Stimulated activated naive B cell treated with anti-CD40 and anti-IgM and Interleukin-4, amounts not matched to agents 10 μg/mL and 1 μg/mL and 100 μg/mL, for 72 hours (primary cell): ENCODE results near the gene ZNF594.
"Not testable (repeated sequence)": the region's sequence is repeated elsewhere in the genome, so short reads cannot be mapped to it uniquely, and the experiment has no call there.

Experiments
- ATAC-seq, 2 donors: fragments of 150-1000 bp; cut with Tn5 transposase; replicated peaks; 2 replicates each; pipeline ENCODE4 v1.10.0; 2021; ENCODE audit warnings: moderate library complexity in 1 of 2
- DNase-seq: peaks from one replicate; pipeline ENCODE4 v3.0.0; 2021
- H3K27ac Mint-ChIP-seq: one replicate; pipeline ENCODE4 v1.8.0; 2022; ENCODE audit warnings: mild to moderate bottlenecking, mixed read lengths
- H3K27me3 Mint-ChIP-seq, 2 donors: one replicate each; pipeline ENCODE4 v1.8.0; 2022; ENCODE audit warnings: mixed read lengths in 2 of 2
- H3K36me3 Mint-ChIP-seq, 2 donors: one replicate each; pipeline ENCODE4 v1.8.0; 2022; ENCODE audit warnings: mixed read lengths in 2 of 2, mild to moderate bottlenecking in 1 of 2
- H3K4me1 Mint-ChIP-seq, 2 donors: one replicate each; pipeline ENCODE4 v1.8.0; 2022; ENCODE audit warnings: mixed read lengths in 2 of 2, mild to moderate bottlenecking in 1 of 2
- H3K4me3 Mint-ChIP-seq, 2 donors: one replicate each; pipeline ENCODE4 v1.8.0; 2022; ENCODE audit warnings: mild to moderate bottlenecking in 2 of 2, mixed read lengths in 2 of 2, moderate library complexity in 1 of 2
- H3K9me3 Mint-ChIP-seq, 2 donors: one replicate each; pipeline ENCODE4 v1.8.0; 2022; ENCODE audit warnings: mixed read lengths in 2 of 2, mild to moderate bottlenecking in 1 of 2

The ZNF594 gene

DNA sequence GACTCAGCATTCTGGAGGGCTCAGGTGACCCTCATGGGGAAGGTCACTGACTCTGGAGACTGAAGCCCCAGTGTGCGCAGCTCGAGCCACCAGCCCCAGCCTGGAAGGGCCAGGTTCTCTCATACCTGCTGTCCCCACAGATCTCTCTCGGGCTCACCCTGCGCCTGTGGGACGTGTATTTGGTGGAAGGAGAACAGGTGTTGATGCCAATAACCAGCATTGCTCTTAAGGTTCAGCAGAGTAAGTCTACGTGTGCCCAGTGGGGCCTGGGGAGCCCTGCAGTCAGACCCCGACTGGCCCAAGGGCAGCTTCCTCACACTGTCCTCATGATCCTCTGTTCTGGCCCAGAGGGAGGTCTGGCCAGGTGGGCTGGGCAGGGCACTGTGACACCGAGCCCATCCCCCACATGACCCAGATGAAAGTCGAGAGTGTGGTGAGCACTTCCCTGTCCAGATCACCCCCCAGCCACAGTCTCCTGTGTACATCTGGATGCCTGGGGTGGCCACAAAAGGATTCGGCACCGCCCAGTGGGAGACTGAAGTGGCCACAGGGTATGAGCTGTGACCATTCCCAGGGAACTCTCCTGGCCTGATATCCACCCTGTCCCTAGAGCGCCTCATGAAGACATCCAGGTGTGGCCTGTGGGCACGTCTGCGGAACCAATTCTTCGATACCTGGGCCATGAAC is 54.0 kb downstream of the ZNF594 start:
- not testable (repeated sequence) for H3K4me1 Mint-ChIP-seq, H3K36me3 Mint-ChIP-seq, H3K27ac Mint-ChIP-seq, H3K27me3 Mint-ChIP-seq, H3K9me3 Mint-ChIP-seq, DNase-seq, ATAC-seq, H3K4me3 Mint-ChIP-seq

DNA sequence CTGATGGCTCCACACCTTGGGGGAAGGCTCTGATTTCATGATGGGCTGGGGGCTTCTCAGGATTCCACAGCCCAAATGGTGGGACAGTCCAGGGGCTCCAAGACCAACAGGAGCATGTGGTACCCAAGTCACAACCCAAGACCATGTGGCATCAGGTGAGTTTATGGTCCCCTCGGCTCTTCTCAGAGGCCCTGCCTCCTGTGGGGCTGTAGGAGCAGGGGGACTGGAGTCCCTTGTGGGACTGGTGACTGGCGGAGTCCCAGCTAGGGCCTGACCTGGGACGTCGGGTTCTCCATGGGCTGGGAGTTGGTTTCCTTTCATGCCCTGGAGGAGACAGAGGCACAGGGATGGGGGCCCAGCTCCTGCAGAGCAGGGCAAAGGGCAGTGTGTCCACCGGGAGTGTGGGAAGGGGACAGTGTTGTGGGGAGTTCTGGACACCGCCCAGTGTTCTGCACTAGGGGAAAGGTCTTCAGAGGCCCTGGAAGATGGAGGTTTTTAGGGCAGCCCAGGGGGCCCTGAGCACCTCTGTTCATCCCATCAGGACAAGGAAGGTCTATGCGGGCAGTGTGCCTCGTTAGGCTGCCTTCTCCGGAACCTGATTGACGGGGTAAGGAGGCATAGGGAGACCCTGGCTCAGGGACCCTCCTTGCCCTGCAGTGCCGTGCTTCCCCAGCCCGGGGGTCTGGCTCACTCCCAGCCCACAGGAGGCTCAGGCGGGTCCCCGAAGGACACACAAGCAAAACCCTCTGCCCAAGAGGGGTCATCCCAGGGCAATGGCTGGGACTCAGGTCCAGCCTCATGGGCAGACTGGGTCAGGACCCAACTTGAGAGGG is 54.9 kb downstream of the ZNF594 start:
- H3K27ac Mint-ChIP-seq, H3K36me3 Mint-ChIP-seq, H3K9me3 Mint-ChIP-seq, H3K4me1 Mint-ChIP-seq, H3K4me3 Mint-ChIP-seq, DNase-seq, ATAC-seq: not testable (repeated sequence)
- H3K27me3 Mint-ChIP-seq, result peaks cover 3 to 13% of the 10 kb centered on the region in 2 donors

- H3K4me3 Mint-ChIP-seq, result no peak overlapping the region
- ATAC-seq (no peak), DNase-seq (no peak)
- no peaks in the 10 kb centered on the region for H3K4me1 Mint-ChIP-seq
- no peaks in the 10 kb centered on the region for H3K9me3 Mint-ChIP-seq
- peaks cover 3 to 13% of the 10 kb centered on the region in 2 donors for H3K27me3 Mint-ChIP-seq
- H3K36me3 Mint-ChIP-seq, result no peaks in the 10 kb centered on the region
- no peak overlapping the region for H3K27ac Mint-ChIP-seq
Observed at GRCh38 chr17:5135726-5136579, 55.7 kb downstream of the ZNF594 start.

- not testable (repeated sequence) for H3K36me3 Mint-ChIP-seq, H3K9me3 Mint-ChIP-seq, H3K4me1 Mint-ChIP-seq, DNase-seq, H3K4me3 Mint-ChIP-seq, ATAC-seq, H3K27ac Mint-ChIP-seq
- peaks cover 3 to 13% of the 10 kb centered on the region in 2 donors for H3K27me3 Mint-ChIP-seq
Observed at GRCh38 chr17:5135131-5135712, 56.4 kb downstream of the ZNF594 start.

- not testable (repeated sequence) for H3K36me3 Mint-ChIP-seq
Observed at GRCh38 chr17:5134571-5134970, 57.1 kb downstream of the ZNF594 start.

GRCh38 chr17:5133961-5134360 is 57.7 kb downstream of the ZNF594 start:
- ATAC-seq, H3K36me3 Mint-ChIP-seq, H3K9me3 Mint-ChIP-seq, DNase-seq, H3K4me3 Mint-ChIP-seq, H3K27ac Mint-ChIP-seq, H3K4me1 Mint-ChIP-seq: not testable (repeated sequence)
- peaks cover 3 to 13% of the 10 kb centered on the region in 2 donors for H3K27me3 Mint-ChIP-seq

More at GRCh38 chr17:5134571-5134970, 57.1 kb downstream of the ZNF594 start:
- not testable (repeated sequence) for H3K27ac Mint-ChIP-seq, DNase-seq, ATAC-seq, H3K4me1 Mint-ChIP-seq, H3K4me3 Mint-ChIP-seq, H3K9me3 Mint-ChIP-seq
- peaks cover 3 to 13% of the 10 kb centered on the region in 2 donors for H3K27me3 Mint-ChIP-seq

DNA sequence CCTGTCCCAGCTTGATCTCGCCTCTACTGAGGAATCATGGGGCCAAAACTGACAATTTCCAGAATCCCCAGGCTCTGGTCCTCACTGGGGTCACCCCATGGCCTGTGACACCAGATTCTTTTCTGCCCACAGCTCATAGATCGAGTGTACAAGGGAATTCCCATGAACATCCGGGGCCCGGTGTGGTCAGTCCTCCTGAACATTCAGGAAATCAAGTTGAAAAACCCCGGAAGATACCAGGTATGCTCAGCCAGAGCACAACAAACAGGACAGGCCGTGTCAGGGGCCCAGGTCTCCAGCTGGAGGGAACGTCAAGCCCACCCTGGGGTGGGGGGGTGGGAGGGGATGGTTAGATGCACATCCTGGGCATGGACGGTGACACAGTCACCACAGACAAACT is 58.4 kb downstream of the ZNF594 start:
- DNase-seq, result no peak
- Mint-ChIP-seq H3K36me3 (no peaks in the 10 kb centered on the region), H3K4me3 (no peak overlapping the region), H3K27ac (no peak overlapping the region), H3K9me3 (no peaks in the 10 kb centered on the region), H3K27me3 (peaks cover 3 to 10% of the 10 kb centered on the region in 2 donors), H3K4me1 (no peaks in the 10 kb centered on the region)
- ATAC-seq, result no peak

GRCh38 chr17:5132503-5133225 is 59.0 kb downstream of the ZNF594 start:
- not testable (repeated sequence) for H3K36me3 Mint-ChIP-seq, H3K4me3 Mint-ChIP-seq, H3K9me3 Mint-ChIP-seq, DNase-seq, H3K27me3 Mint-ChIP-seq, H3K4me1 Mint-ChIP-seq, ATAC-seq
- peak overlapping the region; percentile 56 for H3K27ac Mint-ChIP-seq

- H3K9me3 Mint-ChIP-seq, H3K4me1 Mint-ChIP-seq, H3K4me3 Mint-ChIP-seq, H3K27ac Mint-ChIP-seq, H3K36me3 Mint-ChIP-seq, ATAC-seq, DNase-seq: not testable (repeated sequence)
- H3K27me3 Mint-ChIP-seq, result peaks cover 9 to 15% of the 10 kb centered on the region in 2 donors
Observed at GRCh38 chr17:5131799-5132502, 59.7 kb downstream of the ZNF594 start.

DNA sequence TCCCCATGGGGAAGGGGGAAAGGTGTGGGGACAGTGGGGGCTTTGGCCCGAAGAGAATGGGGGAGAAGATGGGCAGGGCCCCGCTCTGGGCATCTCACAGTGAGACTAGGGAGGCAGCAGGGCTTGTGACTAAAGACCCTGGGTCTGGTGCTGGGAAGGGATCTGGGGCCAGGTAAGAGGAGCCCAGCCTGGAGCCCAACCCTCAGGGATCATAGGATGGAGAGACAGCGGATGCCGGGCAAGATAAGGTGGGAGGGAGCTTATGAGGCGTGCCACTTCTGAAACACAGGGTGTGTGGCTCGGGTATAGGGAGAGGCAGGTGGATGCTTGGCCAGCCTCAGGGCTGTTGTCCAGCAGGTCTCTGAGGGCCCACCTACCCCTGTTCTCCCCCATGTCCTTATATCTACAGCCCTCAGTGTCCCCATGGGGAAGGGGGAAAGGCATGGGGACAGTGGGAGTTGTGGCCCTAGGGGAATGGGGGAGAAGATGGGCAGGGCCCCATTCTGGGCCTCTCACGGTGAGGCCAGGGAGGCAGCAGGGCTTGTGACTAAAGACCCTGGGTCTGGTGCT is 60.4 kb downstream of the ZNF594 start:
- Mint-ChIP-seq H3K27me3 (peaks cover 13 to 15% of the 10 kb centered on the region in 2 donors), H3K4me3 (no peak overlapping the region), H3K27ac (no peak overlapping the region), H3K4me1 (no peaks in the 10 kb centered on the region), H3K36me3 (no peaks in the 10 kb centered on the region), H3K9me3 (no peaks in the 10 kb centered on the region)
- DNase-seq (no peak), ATAC-seq (no peak)

- not testable (repeated sequence) for H3K9me3 Mint-ChIP-seq, H3K27ac Mint-ChIP-seq, H3K4me3 Mint-ChIP-seq, ATAC-seq, DNase-seq, H3K4me1 Mint-ChIP-seq, H3K36me3 Mint-ChIP-seq
- peaks cover 13 to 15% of the 10 kb centered on the region in 2 donors for H3K27me3 Mint-ChIP-seq
Observed at GRCh38 chr17:5130687-5131086, 61.0 kb downstream of the ZNF594 start.

GRCh38 chr17:5130261-5130660 is 61.4 kb downstream of the ZNF594 start:
- H3K4me3 Mint-ChIP-seq, H3K4me1 Mint-ChIP-seq, ATAC-seq, DNase-seq, H3K27ac Mint-ChIP-seq, H3K9me3 Mint-ChIP-seq, H3K36me3 Mint-ChIP-seq: not testable (repeated sequence)
- peaks cover 13 to 15% of the 10 kb centered on the region in 2 donors for H3K27me3 Mint-ChIP-seq

DNA sequence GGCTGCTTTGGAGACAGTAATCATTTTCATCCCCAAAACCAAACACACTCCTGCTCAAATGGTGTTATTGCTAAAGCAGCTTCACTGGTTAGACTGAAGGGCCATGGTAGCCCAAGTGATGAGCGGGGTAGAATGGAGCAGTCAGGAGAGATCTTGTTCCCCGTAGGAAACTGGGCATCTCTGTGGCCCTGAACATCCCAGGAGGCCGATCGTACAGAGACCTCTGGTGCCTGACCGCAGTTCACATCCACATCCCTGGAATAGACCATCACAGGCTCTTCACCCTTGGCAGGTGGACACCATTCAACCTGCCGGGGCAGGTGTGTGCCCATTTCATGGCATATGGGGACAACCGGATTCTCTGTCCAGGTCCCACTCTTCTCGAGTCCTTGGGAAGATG is 61.9 kb downstream of the ZNF594 start:
- not testable (repeated sequence) for ATAC-seq, H3K36me3 Mint-ChIP-seq, H3K9me3 Mint-ChIP-seq, H3K4me1 Mint-ChIP-seq, H3K4me3 Mint-ChIP-seq, H3K27ac Mint-ChIP-seq, DNase-seq
- H3K27me3 Mint-ChIP-seq, result peaks cover 13 to 15% of the 10 kb centered on the region in 2 donors
